Measurements from ENCODE around the gene MS4A4A.

DNA sequence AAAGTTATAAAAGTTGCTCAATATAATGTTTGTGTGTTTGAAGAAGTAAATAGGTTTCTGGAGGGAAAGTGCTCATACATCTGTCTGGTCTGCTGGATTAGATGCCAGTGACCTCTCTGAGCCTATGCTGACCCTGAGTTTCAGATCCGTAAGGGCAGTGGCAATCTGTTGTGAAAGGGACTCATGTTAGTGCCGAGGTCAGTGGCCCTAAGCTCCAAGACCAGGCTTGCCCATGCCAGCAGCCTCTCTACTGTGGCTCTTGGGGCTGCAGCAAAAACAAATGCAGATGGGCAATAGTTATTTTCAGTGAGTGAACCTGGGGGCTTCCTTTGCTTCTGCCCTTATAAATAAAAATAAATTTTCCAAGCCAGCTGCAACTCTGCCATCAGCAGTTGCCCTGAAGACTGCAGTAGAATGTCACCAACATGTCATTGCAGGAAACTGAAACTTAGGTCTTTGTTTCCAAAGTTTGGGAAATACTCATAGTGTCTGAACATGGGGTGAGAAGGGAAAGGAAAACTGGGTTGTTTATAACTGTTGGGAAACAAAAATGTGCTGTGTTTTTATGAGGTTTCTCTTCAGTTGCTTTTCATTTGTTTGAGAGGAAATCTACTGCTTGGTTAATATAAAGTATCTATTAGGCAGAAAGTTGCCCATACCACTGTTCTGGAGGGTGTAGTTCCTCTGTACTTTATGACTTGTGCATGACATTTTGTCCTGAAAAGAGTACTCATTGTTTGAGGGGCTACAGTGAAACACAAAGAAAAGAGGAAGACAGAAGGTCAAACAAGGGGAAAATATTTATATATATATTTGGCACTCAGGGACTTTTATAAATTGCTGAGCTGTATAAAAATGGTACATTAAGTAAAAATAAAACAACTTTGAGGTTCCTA lies 28.0 kb upstream of the MS4A4A start:
- TF ChIP-seq, protein P1, sequence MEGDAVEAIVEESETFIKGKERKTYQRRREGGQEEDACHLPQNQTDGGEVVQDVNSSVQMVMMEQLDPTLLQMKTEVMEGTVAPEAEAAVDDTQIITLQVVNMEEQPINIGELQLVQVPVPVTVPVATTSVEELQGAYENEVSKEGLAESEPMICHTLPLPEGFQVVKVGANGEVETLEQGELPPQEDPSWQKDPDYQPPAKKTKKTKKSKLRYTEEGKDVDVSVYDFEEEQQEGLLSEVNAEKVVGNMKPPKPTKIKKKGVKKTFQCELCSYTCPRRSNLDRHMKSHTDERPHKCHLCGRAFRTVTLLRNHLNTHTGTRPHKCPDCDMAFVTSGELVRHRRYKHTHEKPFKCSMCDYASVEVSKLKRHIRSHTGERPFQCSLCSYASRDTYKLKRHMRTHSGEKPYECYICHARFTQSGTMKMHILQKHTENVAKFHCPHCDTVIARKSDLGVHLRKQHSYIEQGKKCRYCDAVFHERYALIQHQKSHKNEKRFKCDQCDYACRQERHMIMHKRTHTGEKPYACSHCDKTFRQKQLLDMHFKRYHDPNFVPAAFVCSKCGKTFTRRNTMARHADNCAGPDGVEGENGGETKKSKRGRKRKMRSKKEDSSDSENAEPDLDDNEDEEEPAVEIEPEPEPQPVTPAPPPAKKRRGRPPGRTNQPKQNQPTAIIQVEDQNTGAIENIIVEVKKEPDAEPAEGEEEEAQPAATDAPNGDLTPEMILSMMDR (IDR thresholded peaks at IDR 0.05) = no peak
- TF ChIP-seq POLR2AphosphoS5 (IDR thresholded peaks at IDR 0.05) (no peak), POLR2A (IDR thresholded peaks at IDR 0.05) (no peak), EP300 (IDR thresholded peaks at IDR 0.05; ENCODE audit: low read depth) (no peak)

Data from transverse colon (tissue), 4 donors.